NCI-H774 (cell line): ENCODE results near the gene NCAM2.
A peak's percentile ranks its signal among the peaks of the same experiment; 100 is the strongest.

Experiments used
- DNase-seq: peaks from one replicate; lab custom pipeline; 2025; lab: John Stamatoyannopoulos, UW

NCAM2 gene

GRCh38 chr21:20997636-20998455 lies at the start of gene NCAM2:
TSS of gene NCAM2 (plus strand) at chr21:20998409.
- peak; percentile 78 for DNase-seq

GRCh38 chr21:20949884-20950283 lies 48.3 kb upstream of the NCAM2 start:
- DNase-seq: no peak

- DNase-seq: no peak
Observed at GRCh38 chr21:20965816-20966215, 32.4 kb upstream of the NCAM2 start.

GRCh38 chr21:20968391-20968790 lies 29.8 kb upstream of the NCAM2 start:
- no peak for DNase-seq

GRCh38 chr21:20970691-20971090 lies 27.5 kb upstream of the NCAM2 start:
- no peak for DNase-seq

- no peak for DNase-seq
Observed at GRCh38 chr21:20971296-20971921, 26.8 kb upstream of the NCAM2 start.

- no peak for DNase-seq
Observed at GRCh38 chr21:20994790-20995189, 3.4 kb upstream of the NCAM2 start.

GRCh38 chr21:20996421-20997310 lies 1.5 kb upstream of the NCAM2 start:
- no peak for DNase-seq

- DNase-seq: no peak
Observed at GRCh38 chr21:20997311-20997635, 936 bp upstream of the NCAM2 start.

GRCh38 chr21:20998456-20998789 lies 214 bp downstream of the NCAM2 start:
- DNase-seq: no peak

GRCh38 chr21:20998886-20999285 lies 677 bp downstream of the NCAM2 start:
- no peak for DNase-seq

- DNase-seq: peak; percentile 53
Observed at GRCh38 chr21:20999659-21000058, 1.4 kb downstream of the NCAM2 start.

GRCh38 chr21:21000591-21001175 lies 2.5 kb downstream of the NCAM2 start:
- no peak for DNase-seq

GRCh38 chr21:21001591-21002100 lies 3.4 kb downstream of the NCAM2 start:
- no peak for DNase-seq

- DNase-seq: no peak
Observed at GRCh38 chr21:21002153-21002552, 3.9 kb downstream of the NCAM2 start.

- no peak for DNase-seq
Observed at GRCh38 chr21:21003701-21004100, 5.5 kb downstream of the NCAM2 start.

- DNase-seq: no peak
Observed at GRCh38 chr21:21007606-21008005, 9.4 kb downstream of the NCAM2 start.

- DNase-seq: no peak
Observed at GRCh38 chr21:21010228-21010627, 12.0 kb downstream of the NCAM2 start.

- no peak for DNase-seq
Observed at GRCh38 chr21:21010698-21011097, 12.5 kb downstream of the NCAM2 start.

- no peak for DNase-seq
Observed at GRCh38 chr21:21018821-21019220, 20.6 kb downstream of the NCAM2 start.

- DNase-seq: no peak
Observed at GRCh38 chr21:21019681-21020080, 21.5 kb downstream of the NCAM2 start.

GRCh38 chr21:21025742-21026141 lies 27.5 kb downstream of the NCAM2 start:
- DNase-seq: no peak
